Transverse colon (tissue), 4 donors: ENCODE data around the gene EYA3.

Source experiments
- POLR2A ChIP-seq: fragments of 450-650 bp; IDR thresholded peaks from one replicate; pipeline ENCODE4 v1.6.1; 2016; ENCODE audit warnings: antibody characterized with exemption, mild to moderate bottlenecking, moderate library complexity
- POLR2AphosphoS5 ChIP-seq, 3 donors: sonication (generic); formaldehyde crosslinking; IDR thresholded peaks; one replicate each; pipeline ENCODE4 v1.6.1; 2016; ENCODE audit warnings: antibody characterized with exemption in 3 of 3
- TF ChIP-seq, protein P1 (sequence below), 5 experiments: fragments of 200-600 bp in 3 of 5; fragments of 450-650 bp in 2 of 5; sonication (generic) in 3 of 5; IDR thresholded peaks; 1 replicate in 2 of 5; 2 replicates in 3 of 5; pipeline ENCODE4 v1.5.1; 2016 to 2017; ENCODE audit warnings: antibody characterized with exemption in 5 of 5, inconsistent platforms in 3 of 5, mild to moderate bottlenecking in 2 of 5, moderate library complexity in 1 of 5

DNA sequence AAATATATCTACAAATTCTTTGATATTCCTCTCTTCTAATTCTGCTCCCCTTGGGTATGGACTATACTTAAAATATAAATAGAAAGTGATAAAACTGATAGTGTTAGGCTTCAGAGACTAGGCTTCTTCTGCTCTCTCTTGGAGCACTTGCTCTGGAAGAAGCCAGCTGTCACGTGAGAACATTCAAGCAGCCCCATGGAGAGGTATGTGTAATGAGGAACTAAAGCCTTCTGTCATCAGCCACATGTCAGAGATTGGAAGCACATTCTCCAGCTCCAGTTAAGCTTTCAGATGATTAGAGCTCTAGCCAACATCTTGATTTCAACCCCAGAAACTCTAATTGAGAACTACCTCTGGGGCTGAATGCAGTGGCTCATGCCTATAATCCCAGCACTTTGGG lies 94.3 kb downstream of the EYA3 start:
- TF ChIP-seq, protein P1, sequence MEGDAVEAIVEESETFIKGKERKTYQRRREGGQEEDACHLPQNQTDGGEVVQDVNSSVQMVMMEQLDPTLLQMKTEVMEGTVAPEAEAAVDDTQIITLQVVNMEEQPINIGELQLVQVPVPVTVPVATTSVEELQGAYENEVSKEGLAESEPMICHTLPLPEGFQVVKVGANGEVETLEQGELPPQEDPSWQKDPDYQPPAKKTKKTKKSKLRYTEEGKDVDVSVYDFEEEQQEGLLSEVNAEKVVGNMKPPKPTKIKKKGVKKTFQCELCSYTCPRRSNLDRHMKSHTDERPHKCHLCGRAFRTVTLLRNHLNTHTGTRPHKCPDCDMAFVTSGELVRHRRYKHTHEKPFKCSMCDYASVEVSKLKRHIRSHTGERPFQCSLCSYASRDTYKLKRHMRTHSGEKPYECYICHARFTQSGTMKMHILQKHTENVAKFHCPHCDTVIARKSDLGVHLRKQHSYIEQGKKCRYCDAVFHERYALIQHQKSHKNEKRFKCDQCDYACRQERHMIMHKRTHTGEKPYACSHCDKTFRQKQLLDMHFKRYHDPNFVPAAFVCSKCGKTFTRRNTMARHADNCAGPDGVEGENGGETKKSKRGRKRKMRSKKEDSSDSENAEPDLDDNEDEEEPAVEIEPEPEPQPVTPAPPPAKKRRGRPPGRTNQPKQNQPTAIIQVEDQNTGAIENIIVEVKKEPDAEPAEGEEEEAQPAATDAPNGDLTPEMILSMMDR (IDR thresholded peaks at IDR 0.05) = no peak
- TF ChIP-seq POLR2A (no peak), POLR2AphosphoS5 (IDR thresholded peaks at IDR 0.05) (no peak)
